Suprapubic skin (tissue), 4 donors: Measurements from ENCODE around the gene CDH4.

Experiments
- POLR2A ChIP-seq, 2 donors: fragments of 450-650 bp; IDR thresholded peaks; one replicate each; pipeline ENCODE4 v1.6.1; 2017; ENCODE audit warnings: antibody characterized with exemption in 2 of 2, mild to moderate bottlenecking in 2 of 2, moderate library complexity in 2 of 2
- POLR2AphosphoS5 ChIP-seq, 3 donors: sonication (generic); formaldehyde crosslinking; IDR thresholded peaks; one replicate each; pipeline ENCODE4 v1.6.1; 2017; ENCODE audit warnings: antibody characterized with exemption in 3 of 3
- TF ChIP-seq, protein P1 (sequence below), 2 donors: fragments of 200-600 bp in 1 of 2; fragments of 450-650 bp in 1 of 2; sonication (generic) in 1 of 2; IDR thresholded peaks; one replicate each; pipeline ENCODE4 v1.5.1; 2016 to 2019; ENCODE audit warnings: antibody characterized with exemption in 2 of 2, mild to moderate bottlenecking in 1 of 2, moderate library complexity in 1 of 2

DNA sequence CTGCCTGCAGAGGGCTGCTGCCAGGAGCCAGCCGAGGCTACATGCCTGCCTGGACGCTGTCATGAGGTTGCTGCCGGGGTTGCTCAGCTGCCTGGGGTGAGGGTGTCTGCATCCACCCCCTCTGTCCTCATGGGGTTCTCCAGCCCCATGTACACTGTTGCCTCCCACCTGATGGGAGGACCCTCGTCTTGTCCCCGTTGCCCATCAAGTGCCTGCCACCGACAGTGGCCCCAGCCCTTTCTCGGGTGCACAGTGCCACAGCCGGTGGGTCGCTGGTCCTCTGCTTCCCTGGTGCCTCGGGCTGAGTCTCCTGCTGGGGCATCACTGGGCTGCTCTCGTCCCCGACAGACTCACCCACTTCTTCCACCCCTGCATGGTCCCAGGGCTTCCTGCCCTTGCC is 313.7 kb downstream of the CDH4 start:
- TF ChIP-seq, protein P1, sequence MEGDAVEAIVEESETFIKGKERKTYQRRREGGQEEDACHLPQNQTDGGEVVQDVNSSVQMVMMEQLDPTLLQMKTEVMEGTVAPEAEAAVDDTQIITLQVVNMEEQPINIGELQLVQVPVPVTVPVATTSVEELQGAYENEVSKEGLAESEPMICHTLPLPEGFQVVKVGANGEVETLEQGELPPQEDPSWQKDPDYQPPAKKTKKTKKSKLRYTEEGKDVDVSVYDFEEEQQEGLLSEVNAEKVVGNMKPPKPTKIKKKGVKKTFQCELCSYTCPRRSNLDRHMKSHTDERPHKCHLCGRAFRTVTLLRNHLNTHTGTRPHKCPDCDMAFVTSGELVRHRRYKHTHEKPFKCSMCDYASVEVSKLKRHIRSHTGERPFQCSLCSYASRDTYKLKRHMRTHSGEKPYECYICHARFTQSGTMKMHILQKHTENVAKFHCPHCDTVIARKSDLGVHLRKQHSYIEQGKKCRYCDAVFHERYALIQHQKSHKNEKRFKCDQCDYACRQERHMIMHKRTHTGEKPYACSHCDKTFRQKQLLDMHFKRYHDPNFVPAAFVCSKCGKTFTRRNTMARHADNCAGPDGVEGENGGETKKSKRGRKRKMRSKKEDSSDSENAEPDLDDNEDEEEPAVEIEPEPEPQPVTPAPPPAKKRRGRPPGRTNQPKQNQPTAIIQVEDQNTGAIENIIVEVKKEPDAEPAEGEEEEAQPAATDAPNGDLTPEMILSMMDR (IDR thresholded peaks at IDR 0.05): no peak
- TF ChIP-seq POLR2AphosphoS5 (IDR thresholded peaks at IDR 0.05) (no peak), POLR2A (IDR thresholded peaks at IDR 0.05) (no peak)
